Stomach (tissue), 9 donors: ENCODE results near the gene ZFP36L2. TPM values are rescaled to one million over a fixed set of nuclear protein-coding genes. Genes with fewer than 3 reads are reported as not detected.

Experiments
- DNase-seq, 2 donors: peaks; one replicate each; pipeline versions ENCODE4 v3.0.0 to v3.0.0-alpha.2; 2013 to 2019
- H3K27ac ChIP-seq, 5 donors: fragments of 200-600 bp in 4 of 5; sonication (generic) in 4 of 5; one replicate each; pipeline ENCODE4 v1.5.1; 2013 to 2019; ENCODE audit warnings: mild to moderate bottlenecking in 1 of 5, moderate library complexity in 1 of 5
- H3K27me3 ChIP-seq, 3 donors: fragments of 200-600 bp; sonication (generic); one replicate each; pipeline ENCODE4 v1.5.1; 2017 to 2019; ENCODE audit warnings: mixed run types in 1 of 3
- H3K36me3 ChIP-seq, 4 donors: fragments of 200-600 bp; sonication (generic); 1 replicate in 3 of 4; 2 replicates in 1 of 4; pipeline ENCODE4 v1.5.1; 2016 to 2019
- H3K4me1 ChIP-seq, 4 donors: fragments of 200-600 bp; sonication (generic); one replicate each; pipeline ENCODE4 v1.5.1; 2016 to 2019
- H3K4me3 ChIP-seq, 4 donors: fragments of 200-600 bp; sonication (generic) in 3 of 4; one replicate each; pipeline ENCODE4 v1.5.1; 2016 to 2019; ENCODE audit warnings: mild to moderate bottlenecking in 1 of 4
- H3K9me3 ChIP-seq, 4 donors: fragments of 200-600 bp; sonication (generic); one replicate each; pipeline ENCODE4 v1.5.1; 2016 to 2019
- EP300 ChIP-seq: sonication (generic); formaldehyde crosslinking; IDR thresholded peaks from one replicate; pipeline ENCODE4 v1.6.1; 2017; ENCODE audit warnings: antibody characterized with exemption
- POLR2A ChIP-seq, 4 donors: fragments of 450-650 bp; IDR thresholded peaks; one replicate each; pipeline ENCODE4 v1.6.1; 2016; ENCODE audit warnings: antibody characterized with exemption in 4 of 4, control low read depth in 2 of 4, mild to moderate bottlenecking in 1 of 4, moderate library complexity in 1 of 4
- POLR2AphosphoS5 ChIP-seq, 3 donors: sonication (generic); formaldehyde crosslinking; IDR thresholded peaks; one replicate each; pipeline ENCODE4 v1.6.1; 2016; ENCODE audit warnings: antibody characterized with exemption in 3 of 3
- WGBS, 5 donors: extraction: QIAGEN DNeasy Blood & Tissue Kit in 3 of 5; methylation state at CpG; one replicate each; pipeline versions ENCODE4 v1.1.5 to v1.1.7; 2013 to 2018; 5-methylcytosine and 5-hydroxymethylcytosine counted together
- intact Hi-C: fragments of 100-400 bp; cut with DNase I; formaldehyde crosslinking; loops from one replicate; pipeline ENCODE4 v1.15.1; 2023; ENCODE audit warnings: low total_unique reads
- polyA plus RNA-seq, 3 donors: library from polyadenylated mRNA; stranded (reverse); fragments of 200-250 nt; gene quantifications; one replicate each; pipeline ENCODE4 v1.2.3, GENCODE V29; 2013
- total RNA-seq, 5 donors: library from RNA; depleted of rRNA; stranded (reverse); fragments of >200 nt; gene quantifications; one replicate each; pipeline versions ENCODE4 v1.1.0 to v1.2.3, GENCODE V29; 2014 to 2016
- TF ChIP-seq, protein P1 (sequence below), 7 experiments: fragments of 450-650 bp in 4 of 7; fragments of 200-600 bp in 3 of 7; sonication (generic) in 3 of 7; IDR thresholded peaks; one replicate each; pipeline ENCODE4 v1.5.1; 2016 to 2019; ENCODE audit warnings: antibody characterized with exemption in 7 of 7, control low read depth in 2 of 7, mild to moderate bottlenecking in 1 of 7
- donor health status: healthy with polysubstance abuse.
- donor health status: Bipolar disorder and iron deficiency.
- donor health status: healthy.

Gene ZFP36L2
- total and polyA plus RNA-seq, 8 donors: 43.7 to 189 (median 74.1) TPM

DNA sequence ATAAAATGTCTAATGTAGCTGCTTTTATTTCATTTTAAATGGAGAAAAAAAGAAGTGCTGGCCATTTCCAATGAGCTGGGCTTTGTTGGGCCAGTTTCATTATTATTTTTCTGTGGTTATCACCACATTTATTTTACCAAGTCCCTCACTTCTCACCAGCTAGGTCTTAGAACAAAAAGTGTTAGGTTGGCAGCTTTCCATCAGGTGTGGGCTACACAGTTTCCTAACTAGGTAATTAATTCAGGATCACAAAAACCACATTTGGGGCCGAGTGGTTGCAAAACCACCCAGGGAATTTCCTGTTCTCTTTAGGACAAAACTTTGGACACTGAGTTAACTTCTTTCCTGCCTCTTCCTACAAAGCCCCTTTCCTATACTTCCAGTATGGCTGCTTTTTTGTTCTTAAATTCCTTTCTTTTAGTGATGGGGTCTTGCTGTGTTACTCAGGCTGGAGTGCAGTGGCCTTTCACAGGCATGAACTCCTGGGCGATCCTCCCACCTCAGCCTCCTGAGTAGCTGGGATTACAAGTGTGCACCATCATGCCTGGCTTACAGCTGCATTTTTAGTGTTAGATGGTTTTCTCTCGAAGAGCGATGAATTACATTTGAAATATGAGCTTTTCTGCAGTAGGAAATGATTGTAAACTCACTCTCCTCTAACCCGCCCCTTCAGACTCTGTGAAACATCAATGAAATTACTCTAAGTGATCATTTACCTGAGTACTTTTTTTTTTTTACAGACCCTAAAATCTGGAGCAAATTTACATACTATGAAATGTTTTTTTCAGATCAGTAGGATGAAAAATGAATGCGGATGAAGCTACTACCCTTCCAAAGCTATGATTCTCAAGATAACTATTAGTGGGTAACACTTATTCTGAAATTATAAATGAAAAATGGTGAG is 2.6 kb upstream of the ZFP36L2 start:
- Histone ChIP-seq H3K4me3 (no peak overlapping the region), H3K27me3 (no peaks in the 10 kb centered on the region), H3K27ac (peak overlapping the region in 4 of 5 donors; percentile 96 to 99 (median 98)), H3K4me1 (peaks cover 17 to 33% (median 23%) of the 10 kb centered on the region in 4 donors), H3K36me3 (peaks cover 17 to 47% (median 42%) of the 10 kb centered on the region in 4 donors), H3K9me3 (no peaks in the 10 kb centered on the region)
- peak in 1 of 2 donors; percentile 39 for DNase-seq
- intact Hi-C loops: no loop called here
- WGBS, 5 donors: 35 to 50% (median 43%) methylated on average over 6 of the region's 6 CpGs
- TF ChIP-seq EP300: no peak
- TF ChIP-seq, protein P1, sequence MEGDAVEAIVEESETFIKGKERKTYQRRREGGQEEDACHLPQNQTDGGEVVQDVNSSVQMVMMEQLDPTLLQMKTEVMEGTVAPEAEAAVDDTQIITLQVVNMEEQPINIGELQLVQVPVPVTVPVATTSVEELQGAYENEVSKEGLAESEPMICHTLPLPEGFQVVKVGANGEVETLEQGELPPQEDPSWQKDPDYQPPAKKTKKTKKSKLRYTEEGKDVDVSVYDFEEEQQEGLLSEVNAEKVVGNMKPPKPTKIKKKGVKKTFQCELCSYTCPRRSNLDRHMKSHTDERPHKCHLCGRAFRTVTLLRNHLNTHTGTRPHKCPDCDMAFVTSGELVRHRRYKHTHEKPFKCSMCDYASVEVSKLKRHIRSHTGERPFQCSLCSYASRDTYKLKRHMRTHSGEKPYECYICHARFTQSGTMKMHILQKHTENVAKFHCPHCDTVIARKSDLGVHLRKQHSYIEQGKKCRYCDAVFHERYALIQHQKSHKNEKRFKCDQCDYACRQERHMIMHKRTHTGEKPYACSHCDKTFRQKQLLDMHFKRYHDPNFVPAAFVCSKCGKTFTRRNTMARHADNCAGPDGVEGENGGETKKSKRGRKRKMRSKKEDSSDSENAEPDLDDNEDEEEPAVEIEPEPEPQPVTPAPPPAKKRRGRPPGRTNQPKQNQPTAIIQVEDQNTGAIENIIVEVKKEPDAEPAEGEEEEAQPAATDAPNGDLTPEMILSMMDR (IDR thresholded peaks at IDR 0.05): no peak
- TF ChIP-seq POLR2AphosphoS5 (IDR thresholded peaks at IDR 0.05): no peak
- TF ChIP-seq POLR2A (IDR thresholded peaks at IDR 0.05): no peak

DNA sequence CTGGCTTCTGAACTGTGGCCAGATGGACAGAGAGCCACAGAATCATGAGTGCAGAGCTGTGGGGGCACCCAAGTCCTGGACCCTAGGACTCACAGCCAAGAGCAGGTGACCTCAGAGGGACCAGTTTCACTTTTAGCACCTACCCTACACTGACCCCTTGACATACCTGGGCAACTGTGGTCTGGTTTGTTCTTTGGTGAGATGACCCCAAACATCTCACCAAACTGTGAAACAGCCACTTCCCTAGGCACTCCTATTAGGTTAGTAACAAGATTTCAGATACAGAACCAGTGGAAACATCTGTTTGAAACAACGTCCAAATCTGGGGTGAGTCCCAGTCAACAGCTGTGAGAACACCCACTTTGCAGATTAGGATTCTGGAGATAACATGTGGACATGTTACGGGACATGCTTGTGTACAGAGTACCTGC is 1.9 kb upstream of the ZFP36L2 start:
- Histone ChIP-seq H3K4me1 (peaks cover 17 to 33% (median 25%) of the 10 kb centered on the region in 4 donors), H3K27me3 (no peaks in the 10 kb centered on the region), H3K27ac (peak overlapping the region; percentile 77 to 99 (median 98)), H3K36me3 (peaks cover 22 to 54% (median 49%) of the 10 kb centered on the region in 4 donors), H3K4me3 (peak overlapping the region; percentile 8 to 96 (median 89)), H3K9me3 (no peaks in the 10 kb centered on the region)
- intact Hi-C loops: no loop called here
- peak in 1 of 2 donors; percentile 46 for DNase-seq
- WGBS, 5 donors: 9 to 21% (median 17%) methylated on average over 2 of the region's 2 CpGs
- TF ChIP-seq POLR2A (IDR thresholded peaks at IDR 0.05) (no peak), EP300 (no peak), POLR2AphosphoS5 (IDR thresholded peaks at IDR 0.05) (no peak)
- TF ChIP-seq, protein P1 (IDR thresholded peaks at IDR 0.05): no peak

DNA sequence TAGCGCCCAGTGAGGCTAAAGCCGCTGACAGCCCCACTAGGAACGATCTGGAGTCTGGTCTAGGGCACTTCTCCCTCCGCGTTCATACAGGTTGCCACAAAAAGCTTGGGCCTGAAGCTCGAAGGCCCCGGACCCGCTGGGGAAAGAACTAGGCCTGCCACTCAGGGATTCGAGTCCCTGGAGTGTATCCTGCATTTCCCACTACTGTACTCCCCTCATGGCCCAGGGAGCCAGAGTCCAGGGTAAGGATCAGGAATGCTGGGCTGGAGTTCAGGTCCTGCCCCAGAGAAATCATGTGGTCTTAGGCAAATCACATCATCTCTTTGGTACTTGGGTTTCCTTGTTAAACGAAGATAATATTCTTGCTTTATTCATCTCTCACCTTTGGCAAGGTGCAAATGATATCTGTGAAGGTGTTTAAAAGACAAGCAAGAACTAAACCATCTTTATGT is 1.4 kb upstream of the ZFP36L2 start:
- Histone ChIP-seq H3K27ac (peak overlapping the region; percentile 96 to 99 (median 98)), H3K36me3 (peaks cover 24 to 59% (median 52%) of the 10 kb centered on the region in 4 donors), H3K4me1 (peaks cover 17 to 35% (median 25%) of the 10 kb centered on the region in 4 donors), H3K4me3 (peak overlapping the region; percentile 81 to 96 (median 89)), H3K9me3 (no peaks in the 10 kb centered on the region), H3K27me3 (no peaks in the 10 kb centered on the region)
- DNase-seq: no peak
- TF ChIP-seq POLR2AphosphoS5 (IDR thresholded peaks at IDR 0.05) (peak in 1 of 3 donors; percentile 32), EP300 (no peak), POLR2A (IDR thresholded peaks at IDR 0.05) (no peak)
- TF ChIP-seq, protein P1 (IDR thresholded peaks at IDR 0.05): peak in 1 of 7 experiments; percentile 20
- WGBS, 5 donors: 1 to 3% (median 2%) methylated on average over 8 to 10 of the region's 10 CpGs
- intact Hi-C loops: no loop called here

DNA sequence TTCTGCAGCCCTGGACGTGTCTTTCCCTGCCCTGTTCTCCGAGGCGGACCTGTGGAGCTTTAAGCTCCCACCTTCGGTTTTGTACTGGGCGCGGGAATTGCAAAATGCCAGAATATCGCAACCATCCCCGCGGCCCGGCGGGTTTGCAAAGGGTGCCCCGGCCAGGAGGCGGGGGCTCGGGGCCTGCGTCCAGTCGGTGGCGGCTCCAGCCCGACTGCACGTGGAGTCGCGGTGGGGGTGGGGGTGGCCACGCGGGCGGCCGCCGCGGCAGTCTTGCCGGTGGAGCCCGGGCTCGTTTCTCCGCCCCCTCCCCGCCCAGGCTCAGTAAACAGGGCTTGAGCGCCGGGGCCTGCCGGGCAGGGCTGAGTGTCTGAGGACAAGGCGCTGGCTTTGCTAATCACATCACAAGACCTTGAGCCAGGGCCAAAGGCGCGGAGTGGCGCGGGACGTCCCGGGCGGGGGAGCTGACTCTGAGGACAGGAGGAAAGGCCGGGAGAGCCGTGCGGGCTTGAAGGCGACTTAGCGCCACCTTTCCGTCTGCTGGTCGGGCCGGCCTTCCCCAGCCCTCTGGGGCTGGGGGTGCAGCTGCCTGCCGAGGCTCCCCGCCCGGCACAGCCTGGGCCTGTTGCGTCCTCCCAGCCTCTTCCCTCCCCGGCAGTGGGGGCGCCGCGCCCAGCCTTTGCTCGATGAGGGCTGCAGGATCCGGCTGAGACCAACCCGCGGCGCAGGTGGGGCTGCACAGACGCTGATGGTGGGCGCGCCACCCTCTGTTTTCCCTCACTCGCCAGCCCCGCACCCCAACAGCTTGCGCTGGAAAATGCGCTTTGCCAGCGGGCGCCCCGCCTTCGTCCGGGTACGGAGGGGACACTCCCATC is 786 bp upstream of the ZFP36L2 start:
- H3K4me3 ChIP-seq: peak overlapping the region; percentile 81 to 96 (median 89)
- H3K36me3 ChIP-seq: peaks cover 24 to 58% (median 50%) of the 10 kb centered on the region in 4 donors
- peak overlapping the region; percentile 96 to 99 (median 98) for H3K27ac ChIP-seq
- H3K4me1 ChIP-seq: peaks cover 17 to 42% (median 26%) of the 10 kb centered on the region in 4 donors
- intact Hi-C loops: no loop called here
- DNase-seq: peak; percentile 96 to 98
- TF ChIP-seq POLR2AphosphoS5 (IDR thresholded peaks at IDR 0.05) (peak; percentile 90 to 94 (median 90)), POLR2A (IDR thresholded peaks at IDR 0.05) (no peak), EP300 (peak; percentile 8)
- TF ChIP-seq, protein P1 (IDR thresholded peaks at IDR 0.05): peak in 3 of 7 experiments; percentile 15 to 54 (median 39)
- H3K9me3 ChIP-seq: no peaks in the 10 kb centered on the region
- WGBS, 5 donors: 0 to 1% (median 0%) methylated on average over 40 to 77 of the region's 77 CpGs
- no peaks in the 10 kb centered on the region for H3K27me3 ChIP-seq
